Measurements from ENCODE around the gene CHRM3. TPM values are rescaled to one million over a fixed set of nuclear protein-coding genes. Genes with fewer than 3 reads are reported as not detected.

The CHRM3 gene
- total RNA-seq, 2 donors from 2014 or later, result 2.0 to 5.5 TPM

GRCh38 chr1:239354231-239354630 lies 32.1 kb upstream of the CHRM3 start:
- 86% methylated on average over 1 of the region's 1 CpG; no CpG with 5 or more reads in 1 of the 2 experiments for WGBS, 2 experiments (ENCODE audit: insufficient coverage in 1 of 2, insufficient read length in 1 of 2)
- Mint-ChIP-seq H3K27ac (no peak overlapping the region), H3K4me1 (no peaks in the 10 kb centered on the region), H3K4me3 (no peak overlapping the region), H3K27me3 (ENCODE audit: insufficient read depth) (no peaks in the 10 kb centered on the region), H3K36me3 (ENCODE audit: low read depth) (no peaks in the 10 kb centered on the region), H3K9me3 (no peaks in the 10 kb centered on the region)
- H3K4me1 ChIP-seq (ENCODE audit: control insufficient read depth, insufficient read depth, low read length), result no peaks in the 10 kb centered on the region
- no peaks in the 10 kb centered on the region for H3K27me3 ChIP-seq (ENCODE audit: control insufficient read depth, insufficient read depth, low read length, poor library complexity, severe bottlenecking)
- TF ChIP-seq CTCF (conservative IDR thresholded peaks at IDR 0.05), result no peak
- DNase-seq, result no peak
- H3K9ac ChIP-seq (ENCODE audit: extremely low read depth, low read length, poor library complexity, severe bottlenecking), result no peak overlapping the region
- no peak overlapping the region for H3K4me3 ChIP-seq (ENCODE audit: low read length)
- H3K27ac ChIP-seq (ENCODE audit: low read depth, low read length), result no peak overlapping the region
- H3K36me3 ChIP-seq (ENCODE audit: control insufficient read depth, insufficient read depth, low read length), result no peaks in the 10 kb centered on the region
- H3K9me3 ChIP-seq (ENCODE audit: control insufficient read depth, low read length), result no peaks in the 10 kb centered on the region

GRCh38 chr1:239357867-239358266 lies 28.5 kb upstream of the CHRM3 start:
- H3K9ac ChIP-seq (ENCODE audit: extremely low read depth, low read length, poor library complexity, severe bottlenecking), result no peak overlapping the region
- Mint-ChIP-seq H3K9me3 (no peaks in the 10 kb centered on the region), H3K4me3 (no peak overlapping the region), H3K27me3 (ENCODE audit: insufficient read depth) (no peaks in the 10 kb centered on the region), H3K4me1 (no peaks in the 10 kb centered on the region), H3K36me3 (ENCODE audit: low read depth) (no peaks in the 10 kb centered on the region), H3K27ac (no peak overlapping the region)
- no peak for DNase-seq
- no peaks in the 10 kb centered on the region for H3K4me1 ChIP-seq (ENCODE audit: control insufficient read depth, insufficient read depth, low read length)
- no peak for TF ChIP-seq CTCF (conservative IDR thresholded peaks at IDR 0.05)
- H3K27me3 ChIP-seq (ENCODE audit: control insufficient read depth, insufficient read depth, low read length, poor library complexity, severe bottlenecking), result no peaks in the 10 kb centered on the region
- H3K4me3 ChIP-seq (ENCODE audit: low read length), result no peak overlapping the region
- H3K27ac ChIP-seq (ENCODE audit: low read depth, low read length), result no peak overlapping the region
- WGBS, 2 experiments (ENCODE audit: insufficient coverage in 1 of 2, insufficient read length in 1 of 2), result 91 to 92% methylated on average over 2 of the region's 2 CpGs
- no peaks in the 10 kb centered on the region for H3K9me3 ChIP-seq (ENCODE audit: control insufficient read depth, low read length)
- H3K36me3 ChIP-seq (ENCODE audit: control insufficient read depth, insufficient read depth, low read length), result no peaks in the 10 kb centered on the region

- Mint-ChIP-seq H3K27me3 (ENCODE audit: insufficient read depth) (no peaks in the 10 kb centered on the region), H3K36me3 (ENCODE audit: low read depth) (no peaks in the 10 kb centered on the region), H3K4me3 (no peak overlapping the region), H3K9me3 (no peaks in the 10 kb centered on the region), H3K27ac (no peak overlapping the region), H3K4me1 (no peaks in the 10 kb centered on the region)
- DNase-seq, result no peak
- Histone ChIP-seq H3K4me1 (ENCODE audit: control insufficient read depth, insufficient read depth, low read length) (no peaks in the 10 kb centered on the region), H3K9me3 (ENCODE audit: control insufficient read depth, low read length) (no peaks in the 10 kb centered on the region), H3K27ac (ENCODE audit: low read depth, low read length) (no peak overlapping the region), H3K27me3 (ENCODE audit: control insufficient read depth, insufficient read depth, low read length, poor library complexity, severe bottlenecking) (no peaks in the 10 kb centered on the region), H3K36me3 (ENCODE audit: control insufficient read depth, insufficient read depth, low read length) (no peaks in the 10 kb centered on the region), H3K9ac (ENCODE audit: extremely low read depth, low read length, poor library complexity, severe bottlenecking) (no peak overlapping the region), H3K4me3 (ENCODE audit: low read length) (no peak overlapping the region)
- TF ChIP-seq CTCF (conservative IDR thresholded peaks at IDR 0.05), result no peak
- WGBS, 2 experiments (ENCODE audit: insufficient coverage in 1 of 2, insufficient read length in 1 of 2), result 79 to 89% methylated on average over 1 to 3 of the region's 4 CpGs
Measured at GRCh38 chr1:239361403-239361802, 25.0 kb upstream of the CHRM3 start.
